ENCODE measurements around the gene SCNN1G. TPM values are rescaled to one million over a fixed set of nuclear protein-coding genes. Genes with fewer than 3 reads are reported as not detected.
"Not testable (repeated sequence)": the region's sequence is repeated elsewhere in the genome, so short reads cannot be mapped to it uniquely, and the experiment has no call there.

The SCNN1G gene
- polyA plus RNA-seq, 3 donors, result 43.7 to 45.6 (median 43.9) TPM

GRCh38 chr16:23248261-23249194, 66.0 kb downstream of the SCNN1G start:
- DNase-seq (ENCODE audit: low read depth in 3 of 3, low spot score in 2 of 3), result no peak

GRCh38 chr16:23249830-23250229, 67.3 kb downstream of the SCNN1G start:
- DNase-seq (ENCODE audit: low read depth in 3 of 3, low spot score in 2 of 3), result no peak

GRCh38 chr16:23252310-23252709, 69.8 kb downstream of the SCNN1G start:
- DNase-seq (ENCODE audit: low read depth in 3 of 3, low spot score in 2 of 3), result no peak

DNA sequence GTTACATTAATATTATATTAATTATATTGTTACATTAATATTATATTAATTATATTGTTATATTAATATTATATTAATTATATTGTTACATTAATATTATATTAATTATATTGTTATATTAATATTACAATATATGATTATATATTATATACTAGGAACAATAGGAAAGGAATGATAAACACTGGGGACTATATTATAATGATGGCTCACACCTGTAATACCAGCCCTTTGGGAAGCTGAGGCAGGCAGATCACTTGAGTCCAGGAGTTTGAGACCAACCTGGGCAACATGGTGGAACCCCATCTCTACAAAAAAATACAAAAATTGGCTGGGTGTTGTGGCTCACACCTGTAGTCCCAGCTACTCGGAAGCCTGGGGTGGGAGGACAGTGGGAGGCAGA, 71.1 kb downstream of the SCNN1G start:
- not testable (repeated sequence) for DNase-seq (ENCODE audit: low read depth in 3 of 3, low spot score in 2 of 3)

DNA sequence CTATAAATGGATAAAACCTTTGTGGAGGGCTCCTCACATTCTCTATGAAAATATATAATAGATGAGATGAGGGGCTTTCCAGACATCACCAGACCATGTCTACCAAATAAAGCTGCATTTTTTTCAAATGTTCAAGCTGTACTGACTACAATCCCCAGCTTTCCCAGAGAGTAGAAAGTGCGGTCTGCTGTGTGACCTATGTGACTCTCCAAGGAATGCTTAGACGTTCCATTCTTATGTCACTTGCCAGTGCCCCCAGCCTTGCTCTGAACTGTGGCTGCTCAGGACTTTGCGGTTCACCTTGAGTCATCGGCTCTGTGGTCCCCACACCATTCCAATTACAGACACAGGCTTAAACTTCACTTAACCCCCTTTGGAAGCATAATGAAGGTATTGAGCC, 71.8 kb downstream of the SCNN1G start:
- DNase-seq (ENCODE audit: low read depth in 3 of 3, low spot score in 2 of 3), result no peak

DNA sequence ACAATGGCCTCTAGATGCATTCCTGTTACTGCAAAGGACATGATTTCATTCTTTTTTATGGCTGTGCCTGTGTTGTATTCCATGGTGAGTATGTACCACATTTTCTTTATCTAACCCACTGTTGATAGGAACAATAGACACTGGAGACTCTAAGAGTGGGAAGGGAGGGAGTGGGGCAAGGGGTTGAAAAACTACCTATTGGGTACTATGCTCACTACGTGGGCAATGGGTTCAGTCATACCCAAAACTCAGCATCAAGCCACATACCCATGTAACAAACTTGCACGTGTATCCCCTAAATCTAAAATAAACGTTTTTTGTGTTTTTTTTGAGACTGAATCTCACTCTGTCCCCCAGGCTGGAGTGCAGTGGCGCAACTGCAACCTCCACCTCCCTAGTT, 72.5 kb downstream of the SCNN1G start:
- DNase-seq (ENCODE audit: low read depth in 3 of 3, low spot score in 2 of 3), result no peak

- DNase-seq (ENCODE audit: low read depth in 3 of 3, low spot score in 2 of 3), result no peak
Observed at GRCh38 chr16:23256440-23256839, 73.9 kb downstream of the SCNN1G start.

DNA sequence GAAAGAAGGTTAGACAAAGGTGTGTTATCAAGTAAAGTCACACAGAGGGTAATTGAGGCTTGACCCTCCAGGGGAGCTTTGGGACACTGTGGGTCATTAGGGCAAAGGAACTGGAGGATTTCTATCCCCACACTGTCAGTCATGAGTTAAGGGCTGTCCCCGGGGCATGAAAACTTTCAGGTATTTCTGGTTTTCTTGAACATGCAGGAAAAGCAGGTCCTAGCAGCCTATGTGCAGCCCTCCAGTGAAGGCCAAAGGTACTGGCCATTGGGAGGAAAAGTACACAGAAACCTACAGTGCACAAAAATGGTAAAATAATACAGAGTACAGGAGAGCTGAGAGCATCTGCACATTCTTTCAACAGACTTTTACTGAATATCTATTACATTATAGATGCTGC, 75.1 kb downstream of the SCNN1G start:
- DNase-seq (ENCODE audit: low read depth in 3 of 3, low spot score in 2 of 3), result no peak

- no peak for DNase-seq (ENCODE audit: low read depth in 3 of 3, low spot score in 2 of 3)
Observed at GRCh38 chr16:23258919-23259237, 76.3 kb downstream of the SCNN1G start.

Other genes with a start within 250 kb of the SCNN1G start
- gene USP31, start 33.3 kb upstream of the SCNN1G start, polyA plus RNA-seq (ENCODE audit: insufficient read length in 3 of 3), result 1 to 10 TPM; 5.7 to 6.3 (median 6.1) TPM
- 10 to 100 TPM; 11.5 to 20.4 (median 13.4) TPM for gene SCNN1B, start 119.6 kb downstream of the SCNN1G start, polyA plus RNA-seq (ENCODE audit: insufficient read length in 3 of 3)